H7 (cell line): ENCODE results near the gene FLCN. TPM values are rescaled to one million over a fixed set of nuclear protein-coding genes. Genes with fewer than 3 reads are reported as not detected.
A peak's percentile ranks its signal among the peaks of the same experiment; 100 is the strongest.
"Not testable (repeated sequence)": the region's sequence is repeated elsewhere in the genome, so short reads cannot be mapped to it uniquely, and the experiment has no call there.

Experiments used
- DNase-seq: peaks from one replicate; pipeline ENCODE4 v3.0.0; 2012
- H3K27me3 ChIP-seq: 2 replicates; pipeline ENCODE4 v1.6.0; 2011; ENCODE audit warnings: mild to moderate bottlenecking, low read length; ENCODE audit not compliant: control insufficient read depth, insufficient read depth
- H3K36me3 ChIP-seq: replicated peaks from 2 replicates; pipeline ENCODE4 v1.5.1; 2011; ENCODE audit warnings: low read length; ENCODE audit not compliant: control insufficient read depth, insufficient read depth
- H3K4me3 ChIP-seq: 2 replicates; pipeline ENCODE4 v1.5.1; 2011; ENCODE audit warnings: low read depth, mild to moderate bottlenecking, control low read depth, low read length, moderate library complexity; ENCODE audit not compliant: insufficient read depth
- total RNA-seq: library from RNA; depleted of rRNA; stranded (reverse); fragments of >200 nt; shearing (Covaris generic); gene quantifications from 2 replicates; pipeline ENCODE4 v1.2.3, GENCODE V29; 2014; rRNA removed

FLCN gene, protein sequence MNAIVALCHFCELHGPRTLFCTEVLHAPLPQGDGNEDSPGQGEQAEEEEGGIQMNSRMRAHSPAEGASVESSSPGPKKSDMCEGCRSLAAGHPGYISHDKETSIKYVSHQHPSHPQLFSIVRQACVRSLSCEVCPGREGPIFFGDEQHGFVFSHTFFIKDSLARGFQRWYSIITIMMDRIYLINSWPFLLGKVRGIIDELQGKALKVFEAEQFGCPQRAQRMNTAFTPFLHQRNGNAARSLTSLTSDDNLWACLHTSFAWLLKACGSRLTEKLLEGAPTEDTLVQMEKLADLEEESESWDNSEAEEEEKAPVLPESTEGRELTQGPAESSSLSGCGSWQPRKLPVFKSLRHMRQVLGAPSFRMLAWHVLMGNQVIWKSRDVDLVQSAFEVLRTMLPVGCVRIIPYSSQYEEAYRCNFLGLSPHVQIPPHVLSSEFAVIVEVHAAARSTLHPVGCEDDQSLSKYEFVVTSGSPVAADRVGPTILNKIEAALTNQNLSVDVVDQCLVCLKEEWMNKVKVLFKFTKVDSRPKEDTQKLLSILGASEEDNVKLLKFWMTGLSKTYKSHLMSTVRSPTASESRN
- total RNA-seq: 36.4 and 42.9 TPM in 2 replicates

DNA sequence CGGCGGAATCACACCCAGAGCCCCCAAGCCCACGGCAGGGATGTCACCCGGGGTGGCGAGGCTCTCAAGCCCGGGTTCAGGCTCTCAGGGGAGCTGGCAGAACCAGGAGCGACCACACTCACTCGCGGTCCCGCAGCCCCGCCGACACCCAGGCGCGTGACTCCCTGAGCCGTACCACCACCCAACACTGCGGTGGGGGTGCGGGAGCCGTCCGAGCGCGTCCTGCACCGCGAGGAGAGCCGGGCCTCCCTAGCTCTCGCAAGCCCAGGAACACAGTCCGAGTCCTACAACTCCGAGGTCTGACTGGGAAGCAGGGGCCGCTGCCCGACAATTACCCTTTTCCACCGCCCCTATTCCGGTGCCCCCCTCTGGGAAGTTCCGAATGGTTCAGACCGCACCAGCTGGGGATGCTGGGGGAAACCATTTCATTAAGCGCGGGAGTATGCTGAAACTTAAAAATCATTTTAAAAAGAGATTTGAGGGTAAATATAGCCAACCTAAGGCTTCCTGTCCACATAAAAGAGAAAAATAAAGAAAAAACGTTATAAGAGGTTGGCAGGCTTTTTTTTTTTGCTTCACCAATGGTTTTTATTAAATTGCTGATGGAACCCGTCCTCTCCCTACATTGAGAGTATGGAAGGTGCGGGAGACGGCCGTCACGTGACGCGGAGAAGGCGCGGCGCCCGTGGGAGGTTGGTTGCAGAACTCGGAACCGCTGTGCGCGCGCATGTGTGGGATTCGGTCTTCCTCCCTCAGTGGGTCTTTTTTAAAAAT is at the start of gene FLCN:
FLCN (minus strand) TSS at position 143 of the 774 bp plus-strand sequence. CDS start 9,031 bp downstream, outside the sequence.
- peak; percentile 93 for DNase-seq
- no peaks in the 10 kb centered on the region for H3K27me3 ChIP-seq
- H3K36me3 ChIP-seq: peaks cover 2% of the 10 kb centered on the region
- H3K4me3 ChIP-seq: peak within 1 kb of the TSS; percentile 96

DNA sequence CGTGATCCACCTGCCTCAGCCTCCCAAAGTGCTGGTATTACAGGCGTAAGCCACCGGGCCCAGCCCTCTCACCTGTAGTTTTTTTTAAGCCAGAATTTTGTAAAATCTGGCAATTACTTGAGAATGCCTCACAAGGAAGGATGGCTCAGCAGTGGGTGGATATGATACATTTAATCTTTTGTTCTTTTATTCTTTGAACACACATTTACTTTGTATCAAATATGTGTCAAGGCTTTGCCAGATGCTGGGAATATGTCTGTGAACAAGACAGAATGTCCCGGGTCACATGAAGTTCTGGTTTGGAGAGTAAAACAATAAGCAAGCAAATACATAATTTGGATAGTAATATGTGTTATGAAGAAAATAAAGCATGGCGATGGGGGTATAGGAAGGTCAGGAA is 49.0 kb upstream of the FLCN start:
- no peaks in the 10 kb centered on the region for H3K27me3 ChIP-seq
- H3K36me3 ChIP-seq: no peaks in the 10 kb centered on the region
- DNase-seq: no peak

DNA sequence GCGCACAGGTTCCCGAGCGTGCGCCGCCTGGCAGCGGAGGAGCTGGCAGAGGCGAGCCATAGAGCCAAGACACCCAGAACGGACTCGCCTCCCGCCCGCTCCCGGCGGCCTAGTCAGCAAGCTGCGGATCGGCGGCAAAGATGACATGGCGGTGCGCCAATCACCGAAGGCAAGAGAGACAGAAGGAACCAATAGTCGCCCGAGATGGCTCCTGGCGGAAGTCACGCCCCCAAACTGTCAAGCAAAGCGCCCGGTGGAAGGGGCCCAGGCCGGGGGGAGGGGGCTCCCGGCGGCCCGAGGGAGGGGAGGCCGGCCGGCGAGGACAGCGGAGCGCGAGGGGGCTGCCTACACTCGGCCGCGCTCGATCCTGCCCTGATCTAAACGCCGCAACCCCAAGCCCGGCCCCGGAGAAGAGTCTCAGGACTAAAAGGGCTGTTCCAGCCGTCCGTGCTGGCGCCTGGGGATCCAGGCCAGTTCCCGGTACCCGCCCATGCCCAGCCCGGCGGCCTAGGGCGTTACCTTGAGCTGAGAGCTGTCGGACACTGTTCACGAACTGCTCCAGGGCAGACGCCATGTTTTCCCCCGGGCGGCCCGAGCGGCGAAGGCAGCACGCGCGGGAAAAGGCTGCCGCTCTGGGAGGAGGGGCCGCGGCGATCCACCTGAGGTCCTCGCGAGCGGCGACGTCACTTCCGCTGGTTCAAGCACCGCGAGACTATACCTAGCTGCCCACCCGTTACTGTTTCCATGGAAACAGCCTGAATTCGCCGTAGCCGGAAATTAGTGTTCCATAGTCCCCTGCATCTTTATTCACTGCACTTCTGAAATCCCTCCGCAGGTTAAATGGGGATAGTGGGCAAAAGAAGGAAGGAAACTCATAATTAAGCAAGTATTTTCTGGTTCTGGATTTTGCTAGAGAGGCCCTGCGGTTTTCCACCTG is 43.9 kb upstream of the FLCN start, which contains the start of gene COPS3:
COPS3 (minus strand) TSS at position 634 of the 937 bp plus-strand sequence; CDS start at position 574, 60 bp downstream.
- peak; percentile 98 for DNase-seq
- Histone ChIP-seq H3K27me3 (no peaks in the 10 kb centered on the region), H3K4me3 (peak within 1 kb of the TSS; percentile 99), H3K36me3 (no peaks in the 10 kb centered on the region)

More for the DNA sequence above, 49.0 kb upstream of the FLCN start:
- H3K4me3 ChIP-seq: no peak overlapping the region

DNA sequence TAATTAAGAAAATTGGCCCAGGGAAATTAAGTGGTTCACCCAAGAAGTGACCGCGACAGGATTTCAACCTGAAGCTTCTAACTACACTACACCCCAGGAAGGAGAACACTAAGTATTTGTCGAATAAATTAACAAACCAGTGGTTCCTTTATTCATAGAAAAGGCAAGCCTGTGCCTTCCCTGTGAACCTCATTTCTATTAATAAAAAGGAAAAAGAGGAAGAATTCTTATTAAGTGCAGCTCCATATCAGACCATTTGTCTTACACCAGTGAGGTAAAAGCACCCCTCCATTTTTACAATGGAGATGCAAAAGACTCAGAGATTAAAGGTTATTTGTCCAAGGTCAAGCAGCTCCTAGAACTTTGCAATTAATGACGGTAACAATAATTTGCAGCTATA is 42.3 kb upstream of the FLCN start:
- Histone ChIP-seq H3K4me3 (no peak overlapping the region), H3K27me3 (no peaks in the 10 kb centered on the region), H3K36me3 (no peaks in the 10 kb centered on the region; the same call in 1 of the 2 replicates)
- no peak for DNase-seq

DNA sequence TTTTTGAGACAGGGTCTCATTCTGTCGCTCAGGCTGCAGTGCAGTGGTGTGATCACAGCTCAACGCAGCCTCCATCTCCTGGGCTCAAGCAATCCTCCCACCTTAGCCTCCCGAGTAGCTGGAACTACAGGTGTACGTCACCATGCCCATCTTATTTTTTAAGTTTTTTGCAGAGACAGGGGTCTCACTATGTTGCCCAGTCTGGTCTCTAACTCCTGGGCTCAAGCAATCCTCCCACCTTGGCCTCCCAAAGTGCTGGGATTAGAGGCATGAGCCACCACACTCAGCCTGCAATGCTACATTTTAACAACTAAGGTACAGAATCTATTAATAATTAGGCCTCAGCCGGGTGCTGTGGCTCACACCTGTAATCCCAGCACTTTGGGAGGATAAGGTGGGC is 40.5 kb upstream of the FLCN start:
- H3K4me3 ChIP-seq, DNase-seq, H3K36me3 ChIP-seq, H3K27me3 ChIP-seq: not testable (repeated sequence)

DNA sequence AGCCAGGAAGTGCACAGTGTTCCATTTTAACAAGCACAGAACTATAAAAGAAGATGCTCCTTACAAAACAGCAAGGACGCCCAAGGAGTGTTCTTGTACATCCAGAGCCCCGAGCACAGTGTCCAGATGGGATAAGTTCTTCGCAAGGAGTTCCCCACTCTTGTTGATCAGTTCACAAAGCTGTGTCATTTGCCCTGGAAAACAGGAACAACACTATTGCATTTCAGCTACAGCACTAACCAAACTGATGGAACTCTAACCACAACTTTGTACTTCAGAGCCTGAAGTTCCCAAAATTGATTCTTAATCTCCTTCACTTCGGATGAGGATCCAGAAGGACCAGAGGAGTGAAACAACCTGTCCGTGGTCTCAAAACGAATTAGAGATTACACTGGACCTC is 39.0 kb upstream of the FLCN start:
- Histone ChIP-seq H3K27me3 (no peaks in the 10 kb centered on the region), H3K4me3 (no peak overlapping the region), H3K36me3 (peaks cover 5% of the 10 kb centered on the region)
- no peak for DNase-seq

DNA sequence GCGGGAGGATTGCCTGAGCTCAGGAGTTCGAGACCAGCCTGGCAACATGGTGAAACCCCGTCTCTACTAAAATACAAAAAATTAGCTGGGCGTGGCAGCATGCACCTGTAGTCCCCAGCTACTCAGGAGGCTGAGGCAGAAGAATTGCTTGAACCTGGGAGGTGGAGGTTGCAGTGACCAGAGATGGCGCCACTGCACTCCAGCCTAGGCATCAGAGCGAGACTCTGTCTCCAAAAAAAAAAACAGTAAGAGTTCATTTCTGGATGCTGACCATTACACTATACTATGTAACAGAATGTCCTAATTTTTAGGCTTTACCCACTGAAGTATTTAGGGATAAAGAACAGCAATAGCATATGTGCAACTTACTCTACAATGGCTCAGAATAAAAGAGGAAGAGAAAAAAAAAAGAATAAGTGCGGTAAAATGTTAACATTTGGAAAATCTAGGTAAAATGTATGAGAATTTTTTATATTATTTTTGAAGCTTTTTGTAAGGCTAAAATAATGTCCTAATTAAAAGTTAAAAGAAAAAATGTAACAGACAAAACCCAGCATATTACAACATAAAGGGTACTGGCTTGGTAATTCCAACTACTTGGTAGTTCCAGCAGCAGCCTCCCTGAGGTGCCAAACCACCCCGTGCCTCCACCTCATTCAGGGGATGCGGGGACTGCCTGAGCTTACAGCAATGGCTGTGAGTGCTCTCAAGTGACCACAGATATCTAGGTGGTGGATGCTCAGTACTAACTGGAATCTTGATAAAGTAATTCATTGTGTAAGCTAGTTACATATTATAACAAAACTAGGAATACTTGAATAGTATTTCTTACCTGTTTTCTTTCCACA is 33.2 kb upstream of the FLCN start:
- Histone ChIP-seq H3K27me3 (no peaks in the 10 kb centered on the region), H3K4me3 (no peak overlapping the region), H3K36me3 (peaks cover 10% of the 10 kb centered on the region)
- peak; percentile 24 for DNase-seq

DNA sequence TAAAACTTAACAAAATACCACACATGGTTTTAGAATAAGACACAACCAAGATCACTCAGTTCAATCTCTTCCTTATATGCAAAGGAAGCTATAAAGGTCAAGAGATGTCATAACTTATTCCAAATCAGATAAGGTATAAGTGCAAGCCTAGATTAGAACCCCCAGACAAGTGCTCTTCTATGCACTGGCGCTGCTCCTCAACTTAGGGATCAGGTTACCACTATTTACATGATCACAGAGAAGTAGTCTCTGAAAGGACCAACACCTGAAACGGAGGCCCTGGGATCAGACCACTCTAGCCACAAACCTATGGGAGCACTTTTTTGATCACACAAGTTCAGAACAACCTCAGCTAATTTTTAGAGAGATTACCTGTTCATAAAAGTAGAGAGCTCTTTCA is 27.5 kb upstream of the FLCN start:
- DNase-seq: peak; percentile 24
- Histone ChIP-seq H3K4me3 (no peak overlapping the region), H3K27me3 (no peaks in the 10 kb centered on the region), H3K36me3 (peaks cover 21% of the 10 kb centered on the region)

DNA sequence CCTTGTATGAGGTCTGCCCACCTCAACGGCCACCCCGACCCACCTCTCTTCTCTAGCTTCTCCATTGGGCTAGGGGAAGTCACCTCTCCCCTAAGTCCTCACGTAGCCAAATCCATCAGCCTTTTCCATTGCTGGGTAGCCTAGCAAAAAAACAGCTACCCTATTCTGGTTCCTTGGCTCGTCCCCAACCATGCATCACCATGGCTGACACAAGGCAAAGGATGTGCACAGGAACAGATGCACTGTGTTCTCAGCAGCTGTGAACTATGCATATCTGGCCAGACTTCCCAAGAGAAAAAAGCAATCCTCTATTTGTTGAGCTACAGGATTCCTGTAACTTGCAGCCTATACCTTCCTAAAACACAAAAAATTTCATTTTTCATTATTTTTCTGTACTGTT is 22.0 kb upstream of the FLCN start:
- no peak for DNase-seq
- no peaks in the 10 kb centered on the region for H3K27me3 ChIP-seq
- H3K4me3 ChIP-seq: no peak overlapping the region
- H3K36me3 ChIP-seq: peaks cover 32% of the 10 kb centered on the region

DNA sequence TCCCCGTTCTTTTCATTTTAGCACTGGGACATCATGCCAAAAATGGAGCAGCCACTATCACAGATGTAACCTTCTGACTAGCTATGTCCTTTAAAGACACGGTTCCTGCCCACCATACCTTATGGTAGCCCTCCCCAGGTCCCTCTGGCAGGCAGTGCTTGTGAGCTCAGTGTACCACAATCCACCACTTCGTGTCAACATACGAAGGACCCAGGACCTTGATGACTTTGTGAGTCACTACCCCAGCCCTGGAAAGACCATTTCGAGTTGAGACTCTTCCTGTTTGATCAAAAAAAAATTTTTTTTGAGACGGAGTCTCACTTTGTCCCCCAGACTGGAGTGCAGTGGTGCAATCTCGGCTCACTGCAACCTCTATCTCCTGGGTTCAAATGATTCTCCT is 21.0 kb upstream of the FLCN start:
- DNase-seq: no peak
- peaks cover 35% of the 10 kb centered on the region for H3K36me3 ChIP-seq
- no peaks in the 10 kb centered on the region for H3K27me3 ChIP-seq
- no peak overlapping the region for H3K4me3 ChIP-seq

DNA sequence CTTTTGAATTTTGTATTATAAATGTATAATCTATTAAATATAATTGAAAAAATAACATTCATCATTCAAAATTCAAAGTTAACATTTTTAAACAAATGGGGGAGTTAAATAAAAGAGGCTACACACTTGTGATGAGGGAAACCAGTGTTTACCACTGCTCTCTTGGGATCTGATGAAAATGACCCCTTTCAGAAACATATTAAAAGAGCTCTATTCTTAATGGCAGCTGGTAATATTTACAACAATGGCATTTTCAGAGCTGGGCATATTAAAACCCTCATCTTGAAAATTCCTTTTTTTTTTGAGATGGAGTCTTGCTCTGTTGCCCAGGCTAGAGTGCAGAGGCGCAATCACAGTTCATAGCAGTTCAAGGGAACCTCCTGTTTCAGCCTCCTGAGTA is 19.3 kb upstream of the FLCN start:
- Histone ChIP-seq H3K27me3 (no peaks in the 10 kb centered on the region), H3K36me3 (peaks cover 40% of the 10 kb centered on the region), H3K4me3 (no peak overlapping the region)
- no peak for DNase-seq

DNA sequence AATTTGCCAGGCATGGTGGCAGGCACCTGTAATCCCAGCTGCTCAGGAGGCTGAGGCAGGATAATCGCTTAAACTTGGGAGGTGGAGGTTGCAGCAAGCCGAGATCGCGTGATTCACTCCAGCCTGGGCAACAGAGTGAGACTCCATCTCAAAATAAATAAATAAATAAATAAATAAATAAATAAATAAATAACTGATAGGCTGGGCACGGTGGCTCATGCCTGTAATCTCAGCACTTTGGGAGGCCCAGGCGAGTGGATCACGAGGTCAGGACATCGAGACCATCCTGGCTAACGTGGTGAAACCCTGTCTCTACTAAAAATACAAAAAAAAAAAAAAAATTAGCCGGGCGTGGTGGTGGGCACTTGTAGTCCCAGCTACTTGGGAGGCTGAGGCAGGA is 18.7 kb upstream of the FLCN start:
- not testable (repeated sequence) for H3K4me3 ChIP-seq, DNase-seq, H3K27me3 ChIP-seq
- peaks cover 40% of the 10 kb centered on the region for H3K36me3 ChIP-seq

DNA sequence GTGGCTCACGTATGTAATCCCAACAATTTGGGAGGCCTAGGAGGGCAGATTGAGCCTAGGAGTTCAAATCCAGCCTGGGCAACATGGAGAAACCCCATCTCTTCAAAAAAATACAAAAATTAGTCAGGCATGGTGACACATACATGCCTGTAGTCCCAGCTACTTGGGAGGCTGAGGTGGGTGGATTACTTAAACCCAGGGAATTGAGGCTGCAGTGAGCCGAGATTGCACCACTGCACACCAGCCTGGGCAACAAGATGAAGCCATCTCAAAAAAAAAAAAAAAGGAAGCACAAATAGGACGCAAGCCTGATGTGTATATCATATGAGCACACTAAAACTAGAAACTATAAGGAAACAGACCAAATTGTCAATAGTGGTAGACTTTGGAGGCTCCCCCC is 17.1 kb upstream of the FLCN start:
- no peaks in the 10 kb centered on the region for H3K27me3 ChIP-seq
- peaks cover 28% of the 10 kb centered on the region for H3K36me3 ChIP-seq
- DNase-seq: no peak
- no peak overlapping the region for H3K4me3 ChIP-seq
